K562 (cell line): Measurements from ENCODE around the gene C3orf70. TPM values are rescaled to one million over a fixed set of nuclear protein-coding genes. Genes with fewer than 3 reads are reported as not detected.

Experiments used
- ASH1L ChIP-seq: fragments of 450-650 bp; IDR thresholded peaks from 2 replicates; pipeline ENCODE4 v1.6.1; 2018; ENCODE audit warnings: borderline replicate concordance, mild to moderate bottlenecking, low read depth; ENCODE audit not compliant: partially characterized antibody
- E2F8 ChIP-seq: fragments of 450-650 bp; IDR thresholded peaks from 2 replicates; pipeline ENCODE4 v1.7.1; 2018; ENCODE audit warnings: mild to moderate bottlenecking, low read depth; ENCODE audit not compliant: partially characterized antibody
- NR2C1 ChIP-seq, 2 experiments: fragments of 450-650 bp; IDR thresholded peaks; 2 replicates each; pipeline ENCODE4 v1.6.1; 2017; ENCODE audit warnings: mild to moderate bottlenecking in 2 of 2, antibody characterized with exemption in 1 of 2, inconsistent platforms in 1 of 2, missing compliant biosample characterization in 1 of 2, missing genetic modification characterization in 1 of 2
- RBM34 ChIP-seq: fragments of 200-400 bp; formaldehyde crosslinking; IDR thresholded peaks from 2 replicates; pipeline ENCODE4 v1.6.1; 2018; ENCODE audit warnings: low read length, borderline replicate concordance; ENCODE audit not compliant: insufficient read depth
- ZNF184 ChIP-seq: sonication (generic); formaldehyde crosslinking; IDR thresholded peaks from 2 replicates; pipeline ENCODE4 v1.5.0; 2020; ENCODE audit warnings: missing genetic modification reagents
- polyA plus RNA-seq, 8 experiments: library from polyadenylated mRNA; depleted of rRNA in 4 of 8; stranded (reverse) in 5 of 8; unstranded in 3 of 8; fragments of >200 nt; fragmentation: Nextera tagmentation in 2 of 8; fragmentation: Illumina TruSeq in 1 of 8; extraction: Ambion mirVana in 2 of 8; extraction: Trizol in 1 of 8; gene quantifications; 2 replicates each; pipeline versions ENCODE4 v1.2.1 to v1.2.3, GENCODE V29; 2011 to 2014; ENCODE audit warnings: inconsistent platforms in 1 of 8, missing spikeins in 1 of 8
- total RNA-seq, 7 experiments: library from RNA; depleted of rRNA in 6 of 7; stranded (reverse); fragments of >200 nt in 6 of 7; fragmentation: Illumina TruSeq in 2 of 7; extraction: Trizol in 2 of 7; gene quantifications; 2 replicates each; pipeline versions ENCODE4 v1.2.1 to v1.2.3, GENCODE V29; 2011 to 2021; ENCODE audit warnings: low replicate concordance in 1 of 7
- TF ChIP-seq, protein P1 (sequence below): fragments of 250-450 bp; sonication (Bioruptor Pico); IDR thresholded peaks from 2 replicates; pipeline ENCODE4 v1.5.0; 2020; ENCODE audit warnings: mild to moderate bottlenecking

The C3orf70 gene
- total and polyA plus RNA-seq, 9 of the 15 experiments (the other 6 are each of a cell fraction or from before 2014, with no cell fraction given), result 0.01 to 0.04 (median 0.03) TPM; not detected in 6

DNA sequence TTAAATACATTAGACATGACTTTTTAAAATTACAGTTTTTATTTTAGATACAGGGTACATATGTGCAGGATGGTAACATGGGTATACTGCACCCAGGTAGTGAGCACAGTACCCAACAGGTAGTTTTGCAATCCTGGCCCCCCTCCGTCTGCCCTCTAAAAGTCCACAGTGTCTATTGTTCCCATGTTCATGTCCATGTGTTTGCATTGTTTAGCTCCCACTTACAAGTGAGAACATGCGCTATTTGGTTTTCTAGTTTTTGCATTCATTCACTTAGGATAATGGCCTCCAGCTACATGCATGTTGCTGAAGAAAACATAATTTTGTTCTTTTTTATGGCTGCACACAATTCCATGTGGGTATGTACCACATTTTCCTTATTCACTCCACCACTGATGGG, 23.8 kb downstream of the C3orf70 start (continued):
- no peak for TF ChIP-seq NR2C1 (IDR thresholded peaks at IDR 0.05)
- no peak for TF ChIP-seq NR2C1 (tag; IDR thresholded peaks at IDR 0.05)
- TF ChIP-seq, protein P1, sequence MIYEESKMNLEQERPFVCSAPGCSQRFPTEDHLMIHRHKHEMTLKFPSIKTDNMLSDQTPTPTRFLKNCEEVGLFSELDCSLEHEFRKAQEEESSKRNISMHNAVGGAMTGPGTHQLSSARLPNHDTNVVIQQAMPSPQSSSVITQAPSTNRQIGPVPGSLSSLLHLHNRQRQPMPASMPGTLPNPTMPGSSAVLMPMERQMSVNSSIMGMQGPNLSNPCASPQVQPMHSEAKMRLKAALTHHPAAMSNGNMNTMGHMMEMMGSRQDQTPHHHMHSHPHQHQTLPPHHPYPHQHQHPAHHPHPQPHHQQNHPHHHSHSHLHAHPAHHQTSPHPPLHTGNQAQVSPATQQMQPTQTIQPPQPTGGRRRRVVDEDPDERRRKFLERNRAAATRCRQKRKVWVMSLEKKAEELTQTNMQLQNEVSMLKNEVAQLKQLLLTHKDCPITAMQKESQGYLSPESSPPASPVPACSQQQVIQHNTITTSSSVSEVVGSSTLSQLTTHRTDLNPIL (CRISPR knock-in tag), result no peak
- TF ChIP-seq E2F8, result no peak
- no peak for TF ChIP-seq ASH1L
- TF ChIP-seq RBM34, result no peak
- no peak for TF ChIP-seq ZNF184 (CRISPR knock-in tag)
- TF ChIP-seq, all 486 proteins: peak for 0
